ENCODE results near the gene ZNF722.
"Not testable (repeated sequence)": the region's sequence is repeated elsewhere in the genome, so short reads cannot be mapped to it uniquely, and the experiment has no call there.

The ZNF722 gene

GRCh38 chr7:63998549-63998948, at the start of gene ZNF722:
TSS of gene ZNF722 (plus strand) at chr7:63998849. CDS start at chr7:63998962, 113 bp downstream.
- no peak for TF ChIP-seq CTCF (IDR thresholded peaks at IDR 0.05; ENCODE audit: low read depth, low read length)
- no peak for DNase-seq (ENCODE audit: extremely low read depth, low read depth)

GRCh38 chr7:63953181-63953580, 45.5 kb upstream of the ZNF722 start:
- TF ChIP-seq CTCF (IDR thresholded peaks at IDR 0.05; ENCODE audit: low read depth, low read length) = no peak
- no peak for DNase-seq (ENCODE audit: extremely low read depth, low read depth)

GRCh38 chr7:63968629-63969028, 30.0 kb upstream of the ZNF722 start:
- no peak for TF ChIP-seq CTCF (IDR thresholded peaks at IDR 0.05; ENCODE audit: low read depth, low read length)
- no peak for DNase-seq (ENCODE audit: extremely low read depth, low read depth)

GRCh38 chr7:64015496-64015895, 16.8 kb downstream of the ZNF722 start:
- DNase-seq (ENCODE audit: extremely low read depth, low read depth) = not testable (repeated sequence)

- no peak for DNase-seq (ENCODE audit: extremely low read depth, low read depth)
- TF ChIP-seq CTCF (IDR thresholded peaks at IDR 0.05; ENCODE audit: low read depth, low read length) = no peak
Measured at GRCh38 chr7:64035388-64035787, 36.7 kb downstream of the ZNF722 start.

- no peak for TF ChIP-seq CTCF (IDR thresholded peaks at IDR 0.05; ENCODE audit: low read depth, low read length)
- DNase-seq (ENCODE audit: extremely low read depth, low read depth) = no peak
Measured at GRCh38 chr7:64037095-64037494, 38.4 kb downstream of the ZNF722 start.

GRCh38 chr7:64045301-64046040, 46.8 kb downstream of the ZNF722 start, which contains the start of gene ZNF727:
TSS of gene ZNF727 (plus strand) at chr7:64045434. CDS start at chr7:64045622, 188 bp downstream.
- TF ChIP-seq CTCF (IDR thresholded peaks at IDR 0.05; ENCODE audit: low read depth, low read length) = no peak
- DNase-seq (ENCODE audit: extremely low read depth, low read depth) = no peak

GRCh38 chr7:64046041-64046389, 47.4 kb downstream of the ZNF722 start:
- DNase-seq (ENCODE audit: extremely low read depth, low read depth) = no peak
- TF ChIP-seq CTCF (IDR thresholded peaks at IDR 0.05; ENCODE audit: low read depth, low read length) = no peak

Data from AG09319 (cell line).